ENCODE data around the gene COPS8. TPM values are rescaled to one million over a fixed set of nuclear protein-coding genes. Genes with fewer than 3 reads are reported as not detected.

Gene COPS8
- total RNA-seq, 1 donor from 2014 or later, result 76.1 TPM

DNA sequence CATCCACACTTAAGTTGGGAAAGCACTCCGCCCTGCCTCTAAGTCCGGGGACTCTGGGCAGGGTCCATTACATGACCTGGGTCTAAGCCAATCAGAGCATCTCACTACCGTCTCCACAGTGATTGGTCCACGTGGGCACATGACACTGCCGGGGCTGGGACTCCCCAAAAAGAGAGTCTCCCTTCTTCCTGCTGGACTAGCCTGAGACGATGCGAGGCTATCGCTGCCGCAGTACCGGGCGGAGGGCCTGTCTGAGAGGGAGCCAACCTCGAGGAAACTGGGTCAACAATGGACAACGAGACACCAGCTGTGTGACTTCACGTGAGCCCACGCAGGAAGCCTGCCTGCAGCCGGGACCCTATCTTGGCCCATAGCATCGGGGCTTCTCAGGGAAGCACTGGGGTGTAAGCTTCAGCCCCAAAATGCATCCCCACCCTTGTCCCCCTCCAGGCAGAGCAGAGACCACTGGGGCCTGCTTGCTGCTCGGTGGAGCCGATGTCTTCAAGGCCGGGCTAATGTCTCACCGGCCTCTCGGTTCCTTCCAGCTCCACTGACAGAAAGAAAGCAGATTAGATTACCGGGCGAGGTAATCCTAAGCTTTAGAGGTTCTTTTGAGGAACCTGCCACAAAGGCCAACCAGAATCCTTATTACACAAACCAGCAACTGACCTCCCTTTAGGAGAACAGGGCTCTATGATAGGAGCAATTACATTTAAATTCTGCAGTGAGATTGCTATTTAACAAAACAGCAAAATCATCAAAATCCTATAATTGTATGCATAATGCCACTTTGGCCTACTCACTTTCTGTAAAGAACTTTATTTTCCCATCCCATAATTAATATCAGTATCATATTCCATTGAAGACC is 21.3 kb upstream of the COPS8 start:
- no peaks in the 10 kb centered on the region for H3K79me2 ChIP-seq (ENCODE audit: insufficient read depth, low read length)
- DNase-seq (ENCODE audit: low read depth) (no peak), FAIRE-seq (no peak)
- H3K9me3 ChIP-seq (ENCODE audit: insufficient read depth, low read depth, low read length), result no peaks in the 10 kb centered on the region
- H3K9ac ChIP-seq (ENCODE audit: low read length), result no peak overlapping the region
- no peak overlapping the region for H2AFZ ChIP-seq (ENCODE audit: low read depth, low read length)
- H4K20me1 ChIP-seq (ENCODE audit: insufficient read depth, low read length), result no peaks in the 10 kb centered on the region
- no peak overlapping the region for H3K27ac ChIP-seq (ENCODE audit: low read depth, low read length)
- H3K4me3 ChIP-seq (ENCODE audit: insufficient read depth, low read depth, low read length), result no peak overlapping the region
- no peak overlapping the region for H3K27ac Mint-ChIP-seq (ENCODE audit: unreplicated experiment)
- H3K4me3 Mint-ChIP-seq (ENCODE audit: unreplicated experiment), result no peak overlapping the region
- TF ChIP-seq, protein P1, sequence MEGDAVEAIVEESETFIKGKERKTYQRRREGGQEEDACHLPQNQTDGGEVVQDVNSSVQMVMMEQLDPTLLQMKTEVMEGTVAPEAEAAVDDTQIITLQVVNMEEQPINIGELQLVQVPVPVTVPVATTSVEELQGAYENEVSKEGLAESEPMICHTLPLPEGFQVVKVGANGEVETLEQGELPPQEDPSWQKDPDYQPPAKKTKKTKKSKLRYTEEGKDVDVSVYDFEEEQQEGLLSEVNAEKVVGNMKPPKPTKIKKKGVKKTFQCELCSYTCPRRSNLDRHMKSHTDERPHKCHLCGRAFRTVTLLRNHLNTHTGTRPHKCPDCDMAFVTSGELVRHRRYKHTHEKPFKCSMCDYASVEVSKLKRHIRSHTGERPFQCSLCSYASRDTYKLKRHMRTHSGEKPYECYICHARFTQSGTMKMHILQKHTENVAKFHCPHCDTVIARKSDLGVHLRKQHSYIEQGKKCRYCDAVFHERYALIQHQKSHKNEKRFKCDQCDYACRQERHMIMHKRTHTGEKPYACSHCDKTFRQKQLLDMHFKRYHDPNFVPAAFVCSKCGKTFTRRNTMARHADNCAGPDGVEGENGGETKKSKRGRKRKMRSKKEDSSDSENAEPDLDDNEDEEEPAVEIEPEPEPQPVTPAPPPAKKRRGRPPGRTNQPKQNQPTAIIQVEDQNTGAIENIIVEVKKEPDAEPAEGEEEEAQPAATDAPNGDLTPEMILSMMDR (IDR thresholded peaks at IDR 0.05; ENCODE audit: insufficient read depth, low read depth, low read length), result no peak
- no peaks in the 10 kb centered on the region for H3K27me3 ChIP-seq (ENCODE audit: insufficient read depth, low read length)
- H3K27me3 Mint-ChIP-seq (ENCODE audit: low read depth, unreplicated experiment), result peaks cover 7% of the 10 kb centered on the region
- no peaks in the 10 kb centered on the region for H3K36me3 ChIP-seq (ENCODE audit: insufficient read depth, low read length)
- no peak overlapping the region for H3K4me2 ChIP-seq (ENCODE audit: low read length)
- peaks cover 4% of the 10 kb centered on the region for H3K9me3 Mint-ChIP-seq (ENCODE audit: unreplicated experiment)
- H3K36me3 Mint-ChIP-seq (ENCODE audit: low read depth, unreplicated experiment), result no peaks in the 10 kb centered on the region
- H3K4me1 ChIP-seq (ENCODE audit: insufficient read depth, low read length), result peaks cover 16% of the 10 kb centered on the region
- H3K4me1 Mint-ChIP-seq (ENCODE audit: low read depth, unreplicated experiment), result peaks cover 9% of the 10 kb centered on the region

DNA sequence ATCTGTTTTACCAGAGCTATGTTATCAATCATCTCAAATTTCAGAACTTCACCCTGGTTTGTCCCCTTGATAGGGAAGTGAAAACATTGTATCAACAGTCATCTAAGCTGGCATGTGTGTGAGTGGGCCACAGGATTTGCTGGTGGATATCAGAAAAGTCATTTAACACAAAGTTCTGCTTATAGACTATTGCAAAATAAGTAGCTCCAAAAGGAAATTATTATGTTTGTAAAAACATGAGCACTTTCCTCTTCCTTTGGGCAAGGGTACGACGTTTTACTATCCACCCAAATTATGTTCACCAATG is 20.7 kb upstream of the COPS8 start:
- peaks cover 9% of the 10 kb centered on the region for H3K4me1 Mint-ChIP-seq (ENCODE audit: low read depth, unreplicated experiment)
- Histone ChIP-seq H3K4me1 (ENCODE audit: insufficient read depth, low read length) (peaks cover 16% of the 10 kb centered on the region), H4K20me1 (ENCODE audit: insufficient read depth, low read length) (no peaks in the 10 kb centered on the region), H3K27ac (ENCODE audit: low read depth, low read length) (no peak overlapping the region), H3K79me2 (ENCODE audit: insufficient read depth, low read length) (no peaks in the 10 kb centered on the region), H3K4me3 (ENCODE audit: insufficient read depth, low read depth, low read length) (no peak overlapping the region), H3K9me3 (ENCODE audit: insufficient read depth, low read depth, low read length) (no peaks in the 10 kb centered on the region), H3K9ac (ENCODE audit: low read length) (no peak overlapping the region), H3K36me3 (ENCODE audit: insufficient read depth, low read length) (no peaks in the 10 kb centered on the region), H3K27me3 (ENCODE audit: insufficient read depth, low read length) (no peaks in the 10 kb centered on the region), H3K4me2 (ENCODE audit: low read length) (no peak overlapping the region), H2AFZ (ENCODE audit: low read depth, low read length) (no peak overlapping the region)
- TF ChIP-seq, protein P1 (IDR thresholded peaks at IDR 0.05; ENCODE audit: insufficient read depth, low read depth, low read length), result no peak
- no peak for TF ChIP-seq EZH2 (IDR thresholded peaks at IDR 0.05; ENCODE audit: insufficient read depth, low read length)
- no peak for DNase-seq (ENCODE audit: low read depth)
- no peak overlapping the region for H3K4me3 Mint-ChIP-seq (ENCODE audit: unreplicated experiment)
- FAIRE-seq, result no peak
- peaks cover 4% of the 10 kb centered on the region for H3K9me3 Mint-ChIP-seq (ENCODE audit: unreplicated experiment)
- no peaks in the 10 kb centered on the region for H3K36me3 Mint-ChIP-seq (ENCODE audit: low read depth, unreplicated experiment)
- peaks cover 7% of the 10 kb centered on the region for H3K27me3 Mint-ChIP-seq (ENCODE audit: low read depth, unreplicated experiment)
- no peak overlapping the region for H3K27ac Mint-ChIP-seq (ENCODE audit: unreplicated experiment)

DNA sequence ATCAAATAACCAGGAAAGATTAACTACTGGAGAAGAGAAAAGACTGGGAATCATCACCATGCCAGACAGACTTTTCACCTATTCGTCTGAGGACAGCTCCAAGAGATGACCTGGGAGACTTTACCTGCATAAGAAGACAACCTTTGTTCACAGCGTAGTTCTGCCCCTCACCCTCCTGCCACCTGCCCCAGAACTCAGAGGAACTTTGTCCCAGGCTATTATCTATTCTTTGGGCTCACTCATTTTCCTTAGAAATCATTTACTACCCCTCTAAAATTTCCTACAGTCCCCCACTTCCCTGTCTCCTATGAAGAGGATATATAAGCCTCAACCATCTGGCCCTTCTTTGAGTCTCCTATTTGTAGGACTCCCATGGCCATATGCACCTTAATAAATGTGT is 19.3 kb upstream of the COPS8 start:
- H3K4me1 Mint-ChIP-seq (ENCODE audit: low read depth, unreplicated experiment), result peaks cover 2% of the 10 kb centered on the region
- no peak for DNase-seq (ENCODE audit: low read depth)

More for the DNA sequence above, 19.3 kb upstream of the COPS8 start:
- Histone ChIP-seq H4K20me1 (ENCODE audit: insufficient read depth, low read length) (no peaks in the 10 kb centered on the region), H3K36me3 (ENCODE audit: insufficient read depth, low read length) (no peaks in the 10 kb centered on the region), H2AFZ (ENCODE audit: low read depth, low read length) (no peak overlapping the region), H3K9ac (ENCODE audit: low read length) (no peak overlapping the region), H3K79me2 (ENCODE audit: insufficient read depth, low read length) (no peaks in the 10 kb centered on the region), H3K4me2 (ENCODE audit: low read length) (no peak overlapping the region), H3K4me3 (ENCODE audit: insufficient read depth, low read depth, low read length) (no peak overlapping the region), H3K9me3 (ENCODE audit: insufficient read depth, low read depth, low read length) (no peaks in the 10 kb centered on the region), H3K4me1 (ENCODE audit: insufficient read depth, low read length) (peaks cover 8% of the 10 kb centered on the region), H3K27me3 (ENCODE audit: insufficient read depth, low read length) (no peaks in the 10 kb centered on the region), H3K27ac (ENCODE audit: low read depth, low read length) (no peak overlapping the region)
- no peak overlapping the region for H3K4me3 Mint-ChIP-seq (ENCODE audit: unreplicated experiment)
- no peak for TF ChIP-seq EZH2 (IDR thresholded peaks at IDR 0.05; ENCODE audit: insufficient read depth, low read length)
- TF ChIP-seq, protein P1 (IDR thresholded peaks at IDR 0.05; ENCODE audit: insufficient read depth, low read depth, low read length), result no peak
- peaks cover 2% of the 10 kb centered on the region for H3K36me3 Mint-ChIP-seq (ENCODE audit: low read depth, unreplicated experiment)
- no peak overlapping the region for H3K27ac Mint-ChIP-seq (ENCODE audit: unreplicated experiment)
- FAIRE-seq, result no peak
- H3K27me3 Mint-ChIP-seq (ENCODE audit: low read depth, unreplicated experiment), result peaks cover 6% of the 10 kb centered on the region
- peaks cover 4% of the 10 kb centered on the region for H3K9me3 Mint-ChIP-seq (ENCODE audit: unreplicated experiment)
